Fibroblast of lung (primary cell): Measurements from ENCODE around the gene CLTCL1.

Source experiments
- CTCF ChIP-seq, 2 donors: IDR thresholded peaks in 1 of 2; conservative IDR thresholded peaks in 1 of 2; 1 replicate in 1 of 2; 2 replicates in 1 of 2; pipeline ENCODE4 v1.5.1; 2011 to 2012; ENCODE audit warnings: low read length in 2 of 2, control low read depth in 1 of 2, inconsistent platforms in 1 of 2, low read depth in 1 of 2, mild to moderate bottlenecking in 1 of 2
- EZH2 ChIP-seq: IDR thresholded peaks from 2 replicates; pipeline ENCODE4 v1.5.1; 2012; ENCODE audit warnings: low read length, control low read depth, mild to moderate bottlenecking; ENCODE audit errors: missing control alignments

GRCh38 chr22:19337137-19337536 lies 45.6 kb upstream of the CLTCL1 start:
- TF ChIP-seq CTCF (conservative IDR thresholded peaks at IDR 0.05 in 1 of 2, IDR thresholded peaks at IDR 0.05 in 1 of 2; ENCODE audit: low read depth in 1 of 2, low read length in 2 of 2) (no peak), EZH2 (no peak)
